Measurements from ENCODE around the gene HHAT.
"Not testable (repeated sequence)": the region's sequence is repeated elsewhere in the genome, so short reads cannot be mapped to it uniquely, and the experiment has no call there.

The HHAT gene

DNA sequence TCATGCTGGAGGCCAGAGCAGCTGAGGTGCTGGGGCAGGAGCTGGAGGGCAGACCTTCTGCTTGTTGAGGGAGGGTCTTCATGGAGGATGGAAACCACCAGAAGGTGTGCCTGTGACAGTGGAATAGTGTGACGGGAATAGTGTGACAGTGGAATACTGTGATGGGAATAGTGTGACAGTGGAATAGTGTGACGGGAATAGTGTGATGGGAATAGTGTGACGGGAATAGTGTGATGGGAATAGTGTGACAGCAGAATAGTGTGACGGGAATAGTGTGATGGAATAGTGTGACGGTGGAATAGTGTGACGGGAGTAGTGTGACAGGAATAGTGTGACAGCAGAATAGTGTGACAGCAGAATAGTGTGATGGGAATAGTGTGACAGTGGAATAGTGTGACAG is 325.1 kb downstream of the HHAT start:
- DNase-seq = peak; percentile 17

DNA sequence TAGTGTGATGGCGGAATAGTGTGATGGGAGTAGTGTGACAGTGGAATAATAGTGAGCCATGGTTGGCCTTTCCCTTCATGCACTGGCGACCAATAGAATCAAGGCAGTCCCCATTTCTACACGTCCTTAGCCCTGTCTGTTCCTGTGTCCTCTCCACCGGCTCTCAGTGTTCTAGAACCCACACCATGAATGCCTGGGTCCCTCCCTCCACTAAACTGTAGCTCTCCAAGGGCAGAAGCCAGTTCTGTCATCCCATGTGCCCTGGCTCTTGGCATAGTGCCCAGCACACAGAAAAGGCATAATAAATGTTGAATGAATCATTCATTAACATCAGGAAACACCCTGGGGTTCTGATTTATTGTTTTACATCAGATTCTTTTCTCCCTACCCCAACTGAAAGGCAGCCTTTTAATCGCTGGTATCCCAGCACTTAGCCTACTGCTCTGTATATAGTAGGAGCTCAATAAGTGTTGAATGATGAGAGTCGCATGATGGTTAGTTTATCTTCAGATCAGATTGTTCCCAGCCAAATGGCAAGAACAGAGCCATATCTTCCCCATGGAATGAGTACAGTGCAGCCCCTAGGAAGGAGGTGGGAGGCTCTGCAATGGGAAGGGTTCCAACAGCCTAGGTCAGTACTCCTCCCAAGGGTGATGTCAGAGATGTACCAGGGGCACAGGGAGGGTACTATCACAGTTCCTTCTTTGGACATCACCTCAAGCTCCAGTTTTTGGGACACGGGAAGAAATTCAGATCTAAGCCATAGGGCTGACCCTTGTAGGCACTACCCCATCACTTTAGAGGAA is 325.7 kb downstream of the HHAT start:
- peak; percentile 23 for DNase-seq

DNA sequence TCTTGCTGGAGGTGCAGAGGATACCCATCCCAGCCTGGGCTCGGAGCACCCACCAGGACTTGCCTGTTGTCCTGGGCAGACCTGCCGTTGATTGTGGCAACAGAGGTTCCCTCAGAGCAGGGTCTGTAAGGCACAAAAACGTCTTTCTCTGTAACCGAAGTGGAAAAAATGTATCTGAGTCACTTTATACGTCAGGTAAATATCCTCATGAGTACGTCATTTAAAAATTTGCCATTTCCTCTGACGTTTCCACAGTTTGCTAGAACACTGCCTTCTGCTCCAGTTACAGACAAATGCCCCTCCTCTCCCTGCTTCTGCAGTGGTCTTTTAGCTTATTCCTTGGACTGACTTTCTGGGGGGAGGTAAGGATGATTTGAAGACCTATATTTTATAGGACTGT is 326.8 kb downstream of the HHAT start:
- DNase-seq = peak; percentile 22

DNA sequence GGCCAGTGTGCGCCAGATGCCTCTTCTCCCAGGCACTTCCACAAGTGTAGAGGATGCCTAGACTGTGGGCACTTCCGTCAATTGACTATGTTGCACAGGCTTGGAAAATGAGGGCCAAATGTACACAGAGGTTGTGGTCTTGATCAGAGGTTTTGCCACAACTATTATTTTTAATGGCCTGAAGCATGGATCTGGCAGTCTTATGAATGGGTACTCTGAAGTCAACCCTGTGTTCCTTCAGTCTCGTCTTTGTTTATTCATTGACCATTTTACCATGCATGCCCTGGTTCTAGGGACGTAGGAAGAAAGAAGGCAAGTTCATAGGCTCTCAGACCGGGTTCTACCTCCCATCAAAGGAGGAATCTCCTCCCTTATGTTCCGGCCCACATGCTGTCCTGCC is 329.1 kb downstream of the HHAT start:
- no peak for DNase-seq

DNA sequence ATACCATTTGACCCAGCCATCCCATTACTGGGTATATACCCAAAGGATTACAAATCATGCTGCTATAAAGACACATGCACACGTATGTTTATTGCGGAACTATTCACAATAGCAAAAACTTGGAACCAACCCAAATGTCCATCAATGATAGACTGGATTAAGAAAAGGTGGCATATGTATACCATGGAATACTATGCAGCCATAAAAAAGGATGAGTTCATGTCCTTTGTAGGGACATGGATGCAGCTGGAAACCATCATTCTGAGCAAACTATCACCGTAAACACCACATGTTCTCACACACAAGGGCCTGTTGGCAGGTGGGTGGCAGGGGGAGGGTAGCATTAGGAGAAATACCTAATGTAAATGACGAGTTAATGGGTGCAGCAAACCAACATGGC is 332.8 kb downstream of the HHAT start:
- not testable (repeated sequence) for DNase-seq

DNA sequence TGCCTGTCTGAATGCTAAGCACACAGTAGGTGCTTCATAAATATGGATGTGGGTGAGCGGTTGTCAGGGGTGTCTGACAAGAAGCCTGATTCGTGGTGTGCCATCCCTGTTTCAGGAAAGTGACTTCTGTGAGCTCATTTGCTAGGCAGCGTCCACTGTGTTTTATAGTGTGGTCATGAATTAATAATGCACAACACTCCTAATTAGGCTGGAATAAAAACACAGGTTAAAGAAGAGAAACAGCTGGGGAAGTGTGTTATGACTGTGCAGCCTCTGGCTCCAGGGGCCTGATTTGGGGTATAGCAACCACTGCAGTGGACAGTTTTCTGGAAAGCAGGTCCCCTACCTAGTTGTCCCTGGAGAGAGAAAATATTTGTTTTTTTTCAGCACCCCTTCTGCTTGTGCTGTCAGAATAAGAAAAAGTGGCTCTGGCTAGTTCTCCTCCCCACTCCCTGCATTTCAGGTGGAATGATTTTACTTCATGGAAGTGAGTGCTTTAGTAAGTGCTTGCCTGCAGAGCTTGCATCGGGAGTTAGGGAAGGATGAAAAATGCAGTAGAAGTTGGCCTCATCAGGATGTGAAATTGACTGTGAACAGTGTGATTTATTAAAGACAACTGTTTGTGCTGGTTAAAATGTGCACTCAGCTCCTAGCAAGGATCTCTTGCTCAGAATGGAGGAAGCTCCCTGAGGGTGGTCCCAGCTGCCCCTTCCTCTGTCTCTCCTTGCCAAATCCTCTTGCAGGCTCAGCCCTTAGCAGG is 333.8 kb downstream of the HHAT start:
- no peak for DNase-seq

DNA sequence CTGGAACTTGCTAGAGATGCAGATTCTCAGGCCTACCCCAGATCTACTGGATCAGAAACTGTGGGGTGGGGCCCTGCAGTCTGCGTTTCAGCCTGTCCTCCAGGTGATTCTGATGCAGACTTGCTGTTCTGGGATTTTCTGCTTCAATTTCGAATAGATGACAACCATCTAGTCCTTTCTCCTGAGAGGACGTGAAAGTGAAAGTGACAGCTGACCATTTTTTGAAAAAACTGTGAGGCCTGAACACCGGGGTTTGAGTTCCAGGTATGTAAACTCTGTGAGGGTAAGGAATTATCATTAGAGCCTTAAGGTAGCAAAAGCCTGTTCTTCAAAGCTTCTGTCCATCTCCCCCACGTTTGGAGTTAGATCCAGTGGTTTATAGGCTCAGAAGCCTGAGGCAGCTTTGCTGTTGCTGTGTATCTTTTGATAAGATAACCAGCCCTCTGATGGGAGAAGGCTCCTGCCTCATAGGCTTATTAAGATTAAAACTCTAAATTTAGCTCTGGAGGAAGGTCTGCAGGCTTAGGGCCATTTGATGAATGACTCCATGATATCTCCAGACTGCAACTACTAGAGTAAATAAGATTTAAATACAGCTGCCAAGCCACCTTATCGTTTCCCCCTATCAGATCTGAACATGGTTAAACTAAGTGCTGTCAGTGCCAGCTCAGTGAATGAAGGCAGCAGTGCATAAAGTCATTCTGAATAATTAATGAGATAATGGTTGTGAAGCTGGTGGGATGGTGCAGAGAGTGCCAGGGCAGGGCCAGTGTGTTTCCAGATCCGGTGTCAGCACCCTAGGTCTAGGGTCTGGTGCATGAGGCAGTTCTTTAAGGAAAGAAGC is 335.2 kb downstream of the HHAT start:
- no peak for DNase-seq

DNA sequence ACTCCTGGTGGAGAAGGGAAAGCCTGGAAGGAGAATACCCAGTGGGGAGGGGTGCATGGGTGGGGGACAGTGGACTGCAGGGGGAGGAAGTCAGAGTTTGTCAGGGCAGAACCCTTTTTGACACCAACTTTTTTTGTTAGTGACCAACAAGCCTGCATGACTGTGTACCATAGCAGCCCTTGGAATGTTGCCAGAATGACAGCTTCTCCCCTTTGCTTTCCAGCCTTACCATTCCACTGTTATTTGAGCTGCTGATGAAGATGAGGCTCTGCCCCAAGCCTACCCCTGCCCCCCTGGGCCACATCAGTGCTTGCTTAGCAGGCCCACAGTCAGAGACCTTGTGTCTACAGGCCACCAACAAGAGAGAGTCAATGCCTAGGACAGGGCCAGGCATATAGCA is 341.2 kb downstream of the HHAT start:
- no peak for DNase-seq

DNA sequence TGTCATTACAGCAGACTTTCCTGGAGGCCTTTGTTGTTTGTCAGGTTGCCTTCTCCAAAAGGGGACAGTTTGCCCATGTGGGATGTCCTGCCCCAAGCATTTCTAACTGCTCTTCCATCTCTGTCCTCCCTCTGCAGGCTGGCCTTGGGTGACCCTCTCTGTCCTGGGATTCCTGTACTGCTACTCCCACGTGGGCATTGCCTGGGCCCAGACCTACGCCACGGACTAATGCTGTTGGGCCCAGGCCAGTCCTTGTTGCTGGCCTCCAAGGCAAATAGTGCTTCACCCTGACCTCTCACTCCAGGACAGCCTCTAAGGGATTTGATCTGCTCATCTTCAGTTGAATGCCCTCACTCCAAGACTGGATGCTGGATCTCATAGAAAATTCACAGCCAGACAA is 345.4 kb downstream of the HHAT start:
- DNase-seq = no peak

DNA sequence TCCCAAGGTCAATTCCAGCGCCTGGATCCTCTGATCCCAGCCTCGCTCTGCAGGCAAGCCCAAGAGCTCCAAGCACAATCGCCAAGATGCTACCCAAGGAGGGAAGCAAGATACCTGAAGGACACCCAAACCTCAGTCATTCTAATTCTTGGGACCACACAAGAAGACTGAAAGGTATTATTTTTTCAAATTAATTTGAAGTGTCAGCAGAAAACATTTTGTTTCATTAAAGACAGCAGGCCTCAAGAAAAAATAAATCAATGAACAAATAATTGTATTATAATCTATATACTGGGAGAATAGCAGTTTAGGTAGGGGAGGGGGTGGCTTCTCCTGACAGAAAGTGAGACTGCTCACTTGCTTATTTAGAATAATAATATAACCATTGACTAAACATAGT is 347.8 kb downstream of the HHAT start:
- DNase-seq = no peak

DNA sequence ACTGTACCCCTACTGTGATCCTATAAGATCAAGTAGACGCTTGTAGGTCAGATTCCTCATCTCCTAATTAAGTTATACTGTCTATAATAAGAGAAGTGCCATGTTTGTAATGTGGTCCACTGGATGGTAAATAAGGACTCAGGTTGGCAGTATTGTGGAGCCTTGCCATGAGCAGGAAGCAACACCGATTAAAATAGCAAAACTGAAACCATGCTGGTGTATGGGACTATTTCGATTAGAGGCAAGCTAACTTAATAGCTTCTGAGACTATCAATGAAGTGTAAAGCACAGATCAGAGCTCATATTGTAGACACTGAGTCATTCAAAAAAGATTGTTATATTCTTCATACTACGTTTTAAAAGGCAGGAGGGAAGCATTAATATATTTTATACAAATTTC is 348.8 kb downstream of the HHAT start:
- DNase-seq = no peak

DNA sequence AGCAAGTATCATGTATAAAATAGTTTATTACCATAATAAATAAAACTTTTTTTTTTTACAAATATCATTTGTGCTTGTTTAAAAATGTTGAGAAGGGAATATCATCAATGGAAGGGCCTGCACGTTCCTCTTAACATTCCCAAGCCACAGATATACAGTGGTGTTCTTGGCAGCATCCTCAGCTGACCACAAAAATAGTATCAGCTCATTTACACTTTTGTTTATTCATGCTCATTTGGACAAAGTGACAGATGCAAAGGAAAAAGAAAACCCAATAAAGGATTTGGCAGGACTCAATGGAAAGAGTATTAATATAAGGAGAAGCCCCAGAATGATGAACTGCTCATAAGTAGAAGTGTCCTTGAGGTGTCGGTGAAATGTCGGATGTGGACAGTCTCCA is 349.6 kb downstream of the HHAT start:
- no peak for DNase-seq

DNA sequence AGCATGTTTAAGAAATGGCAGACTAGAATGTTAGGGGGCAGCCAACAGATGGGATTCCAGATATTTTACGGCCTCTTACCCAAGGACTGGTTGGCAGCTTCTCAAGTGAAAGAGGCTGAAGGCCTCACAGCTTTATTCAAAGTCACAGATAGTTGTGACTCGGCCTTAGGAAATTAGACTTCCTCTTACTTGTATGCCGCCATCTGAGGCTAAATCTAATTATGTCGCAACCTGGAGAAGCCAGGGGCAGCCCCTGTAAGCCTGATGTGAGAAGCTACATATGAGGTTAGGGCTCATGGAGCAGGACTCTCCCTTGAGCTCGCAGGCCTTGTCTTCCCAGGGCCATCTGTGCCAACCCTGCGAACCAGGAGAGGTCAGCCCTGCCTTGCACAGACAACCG is 352.5 kb downstream of the HHAT start:
- peak; percentile 58 for DNase-seq

DNA sequence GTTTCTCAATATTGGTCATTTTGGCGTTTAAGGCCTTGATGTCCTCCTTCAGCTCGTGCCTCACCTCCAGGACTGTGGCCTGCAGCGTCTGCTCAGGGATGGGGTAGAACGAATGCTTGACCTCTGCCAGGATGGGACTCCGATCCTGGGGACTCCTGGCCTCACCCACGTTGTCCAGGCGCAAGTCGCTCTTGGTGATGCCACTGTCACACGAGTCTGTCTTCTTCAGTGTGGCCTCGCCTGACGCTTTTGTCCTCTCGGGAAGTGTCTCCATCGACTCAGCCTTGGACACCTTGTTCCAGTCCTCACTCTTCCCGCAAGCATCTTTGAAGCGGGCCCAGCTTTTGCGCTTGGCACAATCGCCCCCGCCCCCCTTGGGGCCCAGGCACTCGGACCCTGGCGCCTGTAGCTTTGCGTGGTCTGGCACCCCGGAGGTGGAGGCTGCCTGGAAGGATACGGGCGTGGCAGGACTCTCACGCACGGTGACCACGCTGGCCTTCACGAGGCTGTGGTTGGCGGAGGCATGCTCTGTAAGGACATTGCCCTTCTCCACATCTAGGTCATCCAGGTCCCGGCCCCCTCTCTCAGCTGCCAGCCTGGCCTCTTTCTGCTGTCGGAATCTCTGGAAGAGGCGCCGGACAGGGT is 354.8 kb downstream of the HHAT start:
- no peak for DNase-seq

DNA sequence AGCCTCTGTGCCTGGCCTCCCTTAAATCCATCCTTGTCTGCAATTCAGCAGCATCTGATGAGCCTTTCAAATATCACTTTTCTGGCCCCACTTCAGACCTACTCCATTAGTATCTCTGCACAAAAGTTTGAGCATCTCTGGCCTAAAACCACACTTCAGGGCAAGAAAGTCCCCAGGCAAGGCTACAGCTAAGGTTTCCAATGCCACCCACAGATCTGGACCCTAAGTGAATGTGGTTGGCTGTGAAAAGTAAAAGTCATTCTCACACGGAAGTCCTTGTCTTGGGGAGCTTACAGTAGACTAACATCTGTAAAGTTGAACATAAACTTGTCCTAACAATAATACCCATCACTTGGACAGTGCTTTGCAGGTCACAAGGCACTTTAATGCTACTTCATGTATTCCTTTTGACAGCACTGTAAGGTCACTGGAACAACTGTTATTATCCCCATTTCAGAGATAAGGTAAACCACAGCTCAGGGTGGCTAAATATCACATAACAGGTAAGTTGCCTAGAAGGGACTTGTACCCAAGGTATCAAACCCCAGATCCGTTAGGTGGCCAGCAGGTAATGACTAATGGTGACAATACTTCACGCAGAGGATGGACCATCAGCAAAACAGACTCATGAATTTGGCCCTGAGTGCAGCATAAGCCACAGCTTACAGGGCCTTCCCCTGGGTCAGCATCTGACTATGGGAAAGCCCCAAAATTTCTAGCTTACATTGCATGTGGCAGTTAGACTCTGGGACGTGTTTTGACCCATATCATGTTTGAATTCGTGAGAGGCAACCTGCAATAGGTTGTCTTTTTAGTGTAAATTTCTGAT is 356.0 kb downstream of the HHAT start:
- DNase-seq = no peak

DNA sequence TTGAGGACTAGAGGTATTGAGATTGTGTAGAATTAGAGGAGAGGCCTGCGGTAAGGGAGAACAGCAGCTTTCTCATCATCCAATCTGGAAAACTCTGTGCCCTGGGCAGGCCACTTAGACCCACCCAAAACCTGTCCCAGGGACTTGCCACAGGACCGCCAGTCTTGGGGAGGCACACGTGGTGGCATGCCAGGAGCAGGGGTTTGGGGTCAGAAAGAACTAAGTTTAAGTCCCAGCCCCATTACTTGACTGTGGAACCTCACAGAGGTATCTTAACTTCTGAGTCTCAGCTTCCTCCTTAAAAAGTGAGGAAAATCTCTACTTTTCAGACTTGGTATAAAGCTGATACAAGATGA is 356.6 kb downstream of the HHAT start:
- DNase-seq = no peak

DNA sequence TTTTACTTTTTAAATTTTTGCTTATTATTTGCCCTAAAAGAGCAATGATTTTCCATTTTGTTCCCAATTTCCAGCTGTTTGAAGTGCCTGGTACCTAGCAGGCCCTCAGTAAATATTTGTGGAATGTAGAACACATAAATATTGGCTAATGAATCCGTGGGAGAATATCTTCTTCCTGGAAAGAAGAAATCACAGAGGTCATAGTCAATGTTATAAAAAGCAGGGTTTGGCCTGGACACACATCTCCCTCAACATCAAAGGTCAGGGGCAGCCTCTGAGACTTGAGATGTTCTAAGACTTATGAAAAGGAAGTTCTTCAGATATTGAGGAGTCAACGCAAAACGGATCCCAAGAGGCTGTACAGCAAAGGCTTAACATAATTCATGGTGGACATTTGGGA is 358.1 kb downstream of the HHAT start:
- DNase-seq = no peak

DNA sequence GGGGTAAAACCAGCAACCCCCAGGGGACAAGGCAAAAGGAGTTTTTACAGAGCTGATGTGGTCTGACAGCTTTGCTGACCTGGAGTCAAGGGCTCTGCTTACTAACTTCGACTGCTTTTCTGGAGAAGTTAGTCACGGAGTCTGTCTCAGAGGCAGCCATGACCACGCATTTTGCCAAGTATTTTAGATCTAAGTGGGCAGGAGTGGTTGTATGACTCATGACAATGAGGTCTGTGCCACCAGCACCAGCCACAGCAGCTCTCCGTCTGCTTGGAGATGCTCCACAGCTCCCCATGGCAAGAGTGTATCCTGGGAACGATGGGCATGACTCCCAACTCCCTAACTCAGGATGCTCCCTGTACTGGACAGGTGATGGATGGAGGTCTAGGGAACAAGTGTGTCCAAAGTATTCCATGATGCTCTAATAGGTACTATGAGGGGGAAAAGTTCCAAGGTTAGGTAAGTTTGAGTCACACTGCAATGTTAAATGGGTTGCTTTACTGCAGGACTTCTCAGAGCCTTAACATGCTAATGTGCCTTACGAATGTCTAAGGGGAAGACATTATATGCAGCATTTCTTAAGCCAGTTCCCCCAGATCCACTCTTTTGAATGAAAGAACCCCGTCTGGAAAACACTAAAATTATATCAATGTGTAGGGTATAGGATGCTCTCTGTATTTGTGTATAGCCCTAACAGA is 359.0 kb downstream of the HHAT start:
- DNase-seq = peak; percentile 46

DNA sequence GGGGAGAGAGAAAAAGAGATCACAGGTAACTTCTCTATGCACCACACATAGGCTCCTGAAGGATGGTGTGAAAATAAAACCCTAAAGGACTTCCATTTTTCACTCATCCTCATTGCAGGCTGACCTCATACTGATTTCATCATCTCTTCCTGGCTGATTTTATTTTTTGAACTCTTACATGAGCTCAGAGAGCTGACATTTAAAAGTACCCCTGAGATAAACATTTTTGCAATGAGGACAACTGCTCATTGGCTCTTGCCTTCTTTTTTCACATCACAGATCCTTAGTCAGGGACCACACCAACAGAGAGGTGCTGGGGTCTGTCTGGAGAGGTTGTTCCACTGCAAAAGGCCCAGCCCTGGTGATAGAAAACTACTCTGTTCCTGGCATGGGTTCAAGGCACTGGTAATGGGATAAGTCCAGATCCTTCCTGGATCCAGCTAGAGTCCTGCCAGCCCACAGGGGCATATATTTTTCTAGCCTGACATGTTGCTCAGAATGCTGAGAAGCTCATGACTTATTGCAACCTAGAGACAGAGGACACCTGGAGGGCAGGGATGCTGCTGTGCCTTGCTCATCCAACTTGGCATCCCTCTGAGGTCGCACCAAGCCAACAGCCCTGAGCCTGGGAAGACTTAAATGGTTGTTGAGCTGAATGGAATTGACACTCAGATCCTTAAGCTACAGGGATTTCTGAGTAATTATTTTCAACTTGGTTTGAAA is 360.0 kb downstream of the HHAT start:
- DNase-seq = peak; percentile 10

DNA sequence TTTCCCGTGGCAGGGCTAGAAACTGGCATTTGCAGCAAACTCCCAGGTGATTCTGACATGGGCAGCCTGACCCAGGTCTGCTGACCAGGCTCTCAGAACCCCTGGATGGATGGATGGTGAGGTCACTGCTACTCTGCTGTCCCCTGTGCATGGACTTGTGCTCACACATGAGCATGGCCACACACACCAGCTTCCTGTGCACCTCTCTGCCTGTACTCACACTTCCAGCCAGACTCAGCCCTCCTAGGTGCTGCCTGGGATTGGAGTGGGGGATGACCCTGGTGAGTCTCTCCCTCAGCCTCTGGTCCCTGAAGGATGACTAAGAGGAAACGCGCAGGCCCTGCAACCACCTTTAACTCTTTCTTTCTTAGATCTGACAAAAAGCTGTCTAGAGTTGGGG is 361.1 kb downstream of the HHAT start:
- no peak for DNase-seq

DNA sequence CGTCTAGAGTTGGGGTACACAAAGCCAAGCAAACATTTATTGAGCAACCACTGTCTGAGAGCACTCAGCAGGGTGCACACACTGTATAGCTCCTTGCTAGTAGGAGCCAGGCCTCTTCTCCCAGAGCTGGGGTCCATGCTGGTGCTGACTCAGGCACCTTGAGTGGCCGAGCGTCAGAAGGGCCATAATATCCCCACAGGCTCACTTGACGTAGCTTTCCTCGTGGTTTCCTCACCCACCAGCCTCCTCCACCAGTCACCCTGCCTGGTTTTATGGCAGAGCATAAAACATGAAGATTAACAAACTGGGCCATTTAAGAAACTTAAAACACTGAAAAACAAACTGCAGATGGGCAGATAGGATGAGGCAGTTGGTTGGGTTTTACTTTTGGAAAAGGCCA is 361.5 kb downstream of the HHAT start:
- DNase-seq = no peak
